MM.1S (cell line): ENCODE results near the gene TKTL1.
A peak's percentile ranks its signal among the peaks of the same experiment; 100 is the strongest.

ENCODE experiments used
- DNase-seq: peaks from one replicate; pipeline ENCODE4 v3.0.0-alpha.2; 2015
- H2AFZ ChIP-seq: fragments of 300-600 bp; sonication (generic); 2 replicates; pipeline ENCODE4 v1.6.0; 2016; ENCODE audit warnings: antibody characterized with exemption, low read length
- H3F3A ChIP-seq: fragments of 300-600 bp; sonication (generic); 2 replicates; pipeline ENCODE4 v1.6.1; 2016; ENCODE audit warnings: mild to moderate bottlenecking, antibody characterized with exemption, low read length, moderate library complexity, mixed read lengths; ENCODE audit not compliant: insufficient read depth
- H3K27ac ChIP-seq: fragments of 300-600 bp; sonication (generic); 2 replicates; pipeline ENCODE4 v1.5.1; 2016; ENCODE audit warnings: mild to moderate bottlenecking, low read length
- H3K27me3 ChIP-seq: fragments of 300-600 bp; sonication (generic); replicated peaks from 2 replicates; pipeline ENCODE4 v1.6.0; 2016; ENCODE audit warnings: low read length; ENCODE audit not compliant: insufficient read depth
- H3K36me3 ChIP-seq: fragments of 300-600 bp; sonication (generic); replicated peaks from 2 replicates; pipeline ENCODE4 v1.6.1; 2016; ENCODE audit warnings: mild to moderate bottlenecking, low read length, mixed read lengths; ENCODE audit not compliant: insufficient read depth
- H3K4me1 ChIP-seq: fragments of 300-600 bp; sonication (generic); 2 replicates; pipeline ENCODE4 v1.6.1; 2016; ENCODE audit warnings: low read length, mixed read lengths
- H3K4me2 ChIP-seq: fragments of 300-600 bp; sonication (generic); 2 replicates; pipeline ENCODE4 v1.6.0; 2016; ENCODE audit warnings: low read depth, low read length
- H3K4me3 ChIP-seq: fragments of 300-600 bp; sonication (generic); 2 replicates; pipeline ENCODE4 v1.5.1; 2016; ENCODE audit warnings: low read length, mixed read lengths
- H3K79me2 ChIP-seq: fragments of 300-600 bp; sonication (generic); 2 replicates; pipeline ENCODE4 v1.6.1; 2016; ENCODE audit warnings: mixed run types, low read length, mixed read lengths
- H3K9ac ChIP-seq: fragments of 300-600 bp; sonication (generic); 2 replicates; pipeline ENCODE4 v1.6.1; 2016; ENCODE audit warnings: low read length, mixed read lengths
- H3K9me2 ChIP-seq: fragments of 300-600 bp; sonication (generic); replicated peaks from 2 replicates; pipeline ENCODE4 v1.6.1; 2016; ENCODE audit warnings: mild to moderate bottlenecking, low read length, mixed read lengths; ENCODE audit not compliant: insufficient read depth
- H3K9me3 ChIP-seq: fragments of 300-600 bp; sonication (generic); replicated peaks from 2 replicates; pipeline ENCODE4 v1.6.1; 2016; ENCODE audit warnings: mild to moderate bottlenecking, low read length, mixed read lengths; ENCODE audit not compliant: insufficient read depth
- H4K20me1 ChIP-seq: fragments of 300-600 bp; sonication (generic); 2 replicates; pipeline ENCODE4 v1.6.1; 2016; ENCODE audit warnings: mild to moderate bottlenecking, low read length, moderate library complexity, mixed read lengths; ENCODE audit not compliant: insufficient read depth
- EZH2 ChIP-seq: fragments of 300-600 bp; sonication (generic); optimal IDR thresholded peaks from 2 replicates; pipeline ENCODE3; 2017; ENCODE audit warnings: low read depth, mild to moderate bottlenecking, antibody characterized with exemption, low read length, mixed read lengths
- EZH2phosphoT487 ChIP-seq: fragments of 300-600 bp; sonication (generic); IDR thresholded peaks from 2 replicates; pipeline ENCODE4 v1.6.1; 2018; ENCODE audit warnings: antibody characterized with exemption, low read length
- TF ChIP-seq, protein P1 (sequence below): fragments of 300-600 bp; sonication (generic); IDR thresholded peaks from 2 replicates; pipeline ENCODE4 v1.5.1; 2016; ENCODE audit warnings: antibody characterized with exemption, low read length, mixed read lengths

The TKTL1 gene

GRCh38 chrX:154368630-154369448 lies 73.2 kb downstream of the TKTL1 start:
- H3K4me3 ChIP-seq = no peak overlapping the region
- peak overlapping the region; percentile 34; the same call in 1 of the 2 replicates for H3K4me2 ChIP-seq
- H3F3A ChIP-seq = no peaks in the 10 kb centered on the region
- no peaks in the 10 kb centered on the region for H4K20me1 ChIP-seq
- peaks cover 8% of the 10 kb centered on the region; the same call in 1 of the 2 replicates for H3K4me1 ChIP-seq
- TF ChIP-seq EZH2 = no peak
- TF ChIP-seq, protein P1, sequence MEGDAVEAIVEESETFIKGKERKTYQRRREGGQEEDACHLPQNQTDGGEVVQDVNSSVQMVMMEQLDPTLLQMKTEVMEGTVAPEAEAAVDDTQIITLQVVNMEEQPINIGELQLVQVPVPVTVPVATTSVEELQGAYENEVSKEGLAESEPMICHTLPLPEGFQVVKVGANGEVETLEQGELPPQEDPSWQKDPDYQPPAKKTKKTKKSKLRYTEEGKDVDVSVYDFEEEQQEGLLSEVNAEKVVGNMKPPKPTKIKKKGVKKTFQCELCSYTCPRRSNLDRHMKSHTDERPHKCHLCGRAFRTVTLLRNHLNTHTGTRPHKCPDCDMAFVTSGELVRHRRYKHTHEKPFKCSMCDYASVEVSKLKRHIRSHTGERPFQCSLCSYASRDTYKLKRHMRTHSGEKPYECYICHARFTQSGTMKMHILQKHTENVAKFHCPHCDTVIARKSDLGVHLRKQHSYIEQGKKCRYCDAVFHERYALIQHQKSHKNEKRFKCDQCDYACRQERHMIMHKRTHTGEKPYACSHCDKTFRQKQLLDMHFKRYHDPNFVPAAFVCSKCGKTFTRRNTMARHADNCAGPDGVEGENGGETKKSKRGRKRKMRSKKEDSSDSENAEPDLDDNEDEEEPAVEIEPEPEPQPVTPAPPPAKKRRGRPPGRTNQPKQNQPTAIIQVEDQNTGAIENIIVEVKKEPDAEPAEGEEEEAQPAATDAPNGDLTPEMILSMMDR = no peak
- TF ChIP-seq EZH2phosphoT487 = no peak
- no peak overlapping the region for H2AFZ ChIP-seq
- no peaks in the 10 kb centered on the region for H3K36me3 ChIP-seq
- no peaks in the 10 kb centered on the region for H3K9me3 ChIP-seq
- H3K27me3 ChIP-seq = no peaks in the 10 kb centered on the region
- H3K27ac ChIP-seq = no peak overlapping the region; the same call in 1 of the 2 replicates
- peak overlapping the region; percentile 16; the same call in 1 of the 2 replicates for H3K9ac ChIP-seq
- H3K79me2 ChIP-seq = peaks cover 36% of the 10 kb centered on the region
- peak; percentile 18 for DNase-seq
- H3K9me2 ChIP-seq = no peaks in the 10 kb centered on the region

- Histone ChIP-seq H3K9ac (peak overlapping the region; percentile 55), H3K4me2 (peak overlapping the region; percentile 79), H3F3A (no peaks in the 10 kb centered on the region), H3K27ac (no peak overlapping the region), H3K9me2 (no peaks in the 10 kb centered on the region), H2AFZ (no peak overlapping the region), H3K27me3 (no peaks in the 10 kb centered on the region), H3K4me1 (peaks cover 11% of the 10 kb centered on the region; the same call in 1 of the 2 replicates), H3K79me2 (peaks cover 36% of the 10 kb centered on the region), H3K36me3 (no peaks in the 10 kb centered on the region), H3K4me3 (peak overlapping the region; percentile 73), H4K20me1 (no peaks in the 10 kb centered on the region), H3K9me3 (no peaks in the 10 kb centered on the region)
- TF ChIP-seq, protein P1 = no peak
- TF ChIP-seq EZH2 (no peak), EZH2phosphoT487 (no peak)
- DNase-seq = no peak
These were observed 74.1 kb downstream of the TKTL1 start for GRCh38 chrX:154369449-154370299.

DNA sequence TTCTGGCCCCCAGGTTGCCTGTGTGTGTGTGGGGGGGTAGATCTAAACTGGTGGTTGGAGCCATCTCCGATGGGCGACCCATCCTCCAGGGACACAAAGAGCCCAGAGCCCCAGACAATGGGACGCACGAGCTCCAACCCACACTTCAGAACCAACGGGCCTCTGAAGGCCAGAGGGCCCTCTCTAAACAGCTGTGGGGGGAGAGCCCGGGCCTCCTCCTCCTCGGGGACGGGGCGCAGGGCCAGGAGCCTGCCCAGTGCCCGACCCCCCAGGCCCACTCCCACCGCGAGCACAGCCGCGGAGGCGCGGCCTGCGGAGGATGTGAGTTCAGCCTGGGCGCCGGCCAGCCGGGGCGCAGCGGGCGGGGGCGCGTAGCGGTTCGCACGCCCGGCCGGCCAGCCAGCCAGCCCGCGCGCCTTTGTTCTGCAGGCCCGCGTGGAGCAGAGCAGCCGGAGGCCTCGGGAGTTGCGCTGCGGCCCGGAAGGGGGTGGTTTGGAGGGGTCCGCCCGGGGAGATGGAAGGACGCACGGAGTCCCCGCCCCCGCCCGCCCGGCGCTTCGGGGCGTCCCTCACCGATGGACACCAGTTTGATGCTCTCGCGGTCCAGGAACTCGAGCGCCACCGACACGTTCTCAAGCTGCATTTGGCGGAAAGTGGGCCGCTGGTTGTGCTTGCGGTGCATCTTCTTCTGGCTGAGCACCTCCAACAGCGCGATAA lies 74.9 kb downstream of the TKTL1 start:
- no peak for TF ChIP-seq EZH2
- TF ChIP-seq, protein P1 = no peak
- no peak for TF ChIP-seq EZH2phosphoT487
- peaks cover 36% of the 10 kb centered on the region for H3K79me2 ChIP-seq

More for the DNA sequence above, 74.9 kb downstream of the TKTL1 start:
- no peaks in the 10 kb centered on the region for H3K9me2 ChIP-seq
- no peaks in the 10 kb centered on the region for H4K20me1 ChIP-seq
- H3K9me3 ChIP-seq = no peaks in the 10 kb centered on the region
- peaks cover 11% of the 10 kb centered on the region; the same call in 1 of the 2 replicates for H3K4me1 ChIP-seq
- peak overlapping the region; percentile 73 for H3K4me3 ChIP-seq
- no peak for DNase-seq
- no peaks in the 10 kb centered on the region for H3K27me3 ChIP-seq
- no peaks in the 10 kb centered on the region for H3F3A ChIP-seq
- no peaks in the 10 kb centered on the region for H3K36me3 ChIP-seq
- H2AFZ ChIP-seq = no peak overlapping the region
- peak overlapping the region; percentile 55 for H3K9ac ChIP-seq
- H3K4me2 ChIP-seq = peak overlapping the region; percentile 79
- no peak overlapping the region for H3K27ac ChIP-seq
